WTC11 (cell line): Measurements from ENCODE around the gene TNFSF9. TPM values are rescaled to one million over a fixed set of nuclear protein-coding genes. Genes with fewer than 3 reads are reported as not detected.

Experiments used
- ATAC-seq: fragments of 200-7000 bp; cut with Tn5 transposase; 2 replicates; pipeline ENCODE4 v1.10.0; 2021; ENCODE audit warnings: mild to moderate bottlenecking, moderate library complexity
- CTCF ChIA-PET: fragments of 300-600 bp; sonication (Branson Sonifier 250); formaldehyde crosslinking; loops from one replicate; lab custom pipeline; 2021; ENCODE audit warnings: antibody characterized with exemption; lab: Charles Lee
- POLR2A ChIA-PET: fragments of 350-600 bp; sonication (Branson Sonifier 250); formaldehyde crosslinking; loops from one replicate; lab custom pipeline; 2021; ENCODE audit warnings: antibody characterized with exemption; lab: Charles Lee
- DNase-seq: peaks from one replicate; pipeline ENCODE4 v3.0.0; 2021; ENCODE audit warnings: low spot score
- H3K27ac Mint-ChIP-seq: 2 replicates; pipeline ENCODE4 v1.8.0; 2021; ENCODE audit warnings: mixed read lengths
- H3K27me3 Mint-ChIP-seq: 2 replicates; pipeline ENCODE4 v1.8.0; 2021; ENCODE audit warnings: low read depth, mild to moderate bottlenecking, moderate library complexity, mixed read lengths
- H3K36me3 Mint-ChIP-seq: 2 replicates; pipeline ENCODE4 v1.8.0; 2021; ENCODE audit warnings: mixed read lengths
- H3K4me1 Mint-ChIP-seq: 2 replicates; pipeline ENCODE4 v1.8.0; 2022; ENCODE audit warnings: mixed read lengths
- H3K4me3 Mint-ChIP-seq: 2 replicates; pipeline ENCODE4 v1.8.0; 2021; ENCODE audit warnings: mild to moderate bottlenecking, moderate library complexity, mixed read lengths
- H3K9me3 Mint-ChIP-seq: 2 replicates; pipeline ENCODE4 v1.8.0; 2021; ENCODE audit warnings: mixed read lengths
- ARID4B ChIP-seq: sonication (generic); formaldehyde crosslinking; IDR thresholded peaks from 2 replicates; pipeline ENCODE4 v1.8.0; 2023; ENCODE audit warnings: missing genetic modification reagents, mild to moderate bottlenecking, borderline replicate concordance
- ATF1 ChIP-seq: sonication (generic); formaldehyde crosslinking; IDR thresholded peaks from 2 replicates; pipeline ENCODE4 v1.8.1; 2023; ENCODE audit warnings: mild to moderate bottlenecking, moderate library complexity, missing genetic modification reagents
- CBFB ChIP-seq: sonication (generic); formaldehyde crosslinking; IDR thresholded peaks from 2 replicates; pipeline ENCODE4 v1.8.1; 2022; ENCODE audit warnings: mild to moderate bottlenecking, low read depth, missing genetic modification reagents
- FOXJ3 ChIP-seq: sonication (generic); formaldehyde crosslinking; IDR thresholded peaks from 2 replicates; pipeline ENCODE4 v1.9.0; 2021; ENCODE audit warnings: missing genetic modification reagents, mild to moderate bottlenecking, borderline replicate concordance
- MAX ChIP-seq: sonication (generic); formaldehyde crosslinking; IDR thresholded peaks from 2 replicates; pipeline ENCODE4 v1.8.0; 2022; ENCODE audit warnings: mild to moderate bottlenecking, missing genetic modification reagents
- MLX ChIP-seq: sonication (generic); formaldehyde crosslinking; IDR thresholded peaks from 2 replicates; pipeline ENCODE4 v1.8.1; 2023; ENCODE audit warnings: mild to moderate bottlenecking, missing genetic modification reagents, moderate library complexity
- NR1H2 ChIP-seq: sonication (generic); formaldehyde crosslinking; IDR thresholded peaks from 2 replicates; pipeline ENCODE4 v1.9.0; 2021; ENCODE audit warnings: mild to moderate bottlenecking, moderate library complexity, missing genetic modification reagents
- PRDM15 ChIP-seq: sonication (generic); formaldehyde crosslinking; IDR thresholded peaks from 2 replicates; pipeline ENCODE4 v1.8.0; 2022; ENCODE audit warnings: missing genetic modification reagents
- PRRX2 ChIP-seq: fragments of 250-450 bp; sonication (Bioruptor Pico); IDR thresholded peaks from 2 replicates; pipeline ENCODE4 v1.8.0; 2021; ENCODE audit warnings: mild to moderate bottlenecking
- RELA ChIP-seq: sonication (generic); formaldehyde crosslinking; IDR thresholded peaks from 2 replicates; pipeline ENCODE4 v1.8.1; 2022; ENCODE audit warnings: missing genetic modification reagents, mild to moderate bottlenecking, borderline replicate concordance
- TP53 ChIP-seq: sonication (generic); formaldehyde crosslinking; IDR thresholded peaks from 2 replicates; pipeline ENCODE4 v1.8.1; 2023; ENCODE audit warnings: mild to moderate bottlenecking, missing genetic modification reagents
- ZNF121 ChIP-seq: sonication (generic); formaldehyde crosslinking; IDR thresholded peaks from 2 replicates; pipeline ENCODE4 v1.8.0; 2023; ENCODE audit warnings: missing genetic modification reagents
- ZNF281 ChIP-seq: sonication (generic); formaldehyde crosslinking; IDR thresholded peaks from 2 replicates; pipeline ENCODE4 v1.8.0; 2023; ENCODE audit warnings: mild to moderate bottlenecking, missing genetic modification reagents
- ZNF416 ChIP-seq: fragments of 250-450 bp; sonication (Bioruptor Pico); IDR thresholded peaks from 2 replicates; pipeline ENCODE4 v1.9.0; 2021; ENCODE audit warnings: mild to moderate bottlenecking, inconsistent platforms
- total RNA-seq: library from RNA; stranded (reverse); gene quantifications from 3 replicates; pipeline ENCODE4 v1.2.3, GENCODE V29; 2021
- TF ChIP-seq, protein P1 (sequence below): fragments of 250-450 bp; sonication (Bioruptor Pico); IDR thresholded peaks from 2 replicates; pipeline ENCODE4 v2.1.2; 2022; ENCODE audit warnings: mild to moderate bottlenecking, moderate library complexity

TNFSF9 gene
- total RNA-seq, 1 experiment from 2014 or later = 2.9 TPM

DNA sequence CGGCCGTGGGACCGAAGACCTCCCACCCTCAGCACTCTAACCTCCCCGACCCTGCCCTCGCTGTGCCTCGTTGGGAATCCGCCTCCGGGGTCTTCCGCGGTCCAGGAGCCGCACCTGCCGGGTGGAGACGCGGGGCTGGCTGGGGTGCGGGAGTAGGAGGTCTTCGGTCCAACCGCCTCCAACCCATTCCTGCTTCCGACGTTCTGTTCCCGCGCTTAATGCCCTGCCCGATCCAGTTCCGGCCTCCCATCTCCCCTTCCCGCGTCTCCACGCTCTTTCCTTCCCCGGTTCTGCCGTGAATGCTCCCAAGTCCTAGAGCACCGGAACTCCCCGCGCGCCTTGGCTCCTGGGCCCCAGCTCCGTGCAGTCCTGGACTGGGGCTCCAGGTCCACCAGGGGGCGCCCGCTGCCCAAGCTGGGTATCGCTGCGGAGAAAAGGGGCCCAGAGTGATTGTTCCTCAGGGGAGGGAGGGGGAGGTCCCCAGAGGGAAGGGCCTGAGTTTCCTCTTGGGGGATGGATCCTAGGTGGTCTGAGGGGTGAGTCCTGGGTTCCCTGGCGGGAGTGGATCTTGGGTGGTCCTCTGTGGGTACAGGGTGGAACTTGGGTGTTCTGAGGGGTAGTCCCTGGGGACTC is 14.1 kb upstream of the TNFSF9 start (continued):
- 0 out of 2 replicates have a peak, but pooled peaks have one; percentile 17 for TF ChIP-seq ZNF281 (CRISPR knock-in tag)
- peak; percentile 72; the same call in 1 of the 2 replicates for TF ChIP-seq ARID4B (CRISPR knock-in tag)
- TF ChIP-seq ATF1 = no peak
- 0 out of 2 replicates have a peak, but pooled peaks have one; percentile 22 for TF ChIP-seq MLX (CRISPR knock-in tag)

- Mint-ChIP-seq H3K4me1 (peaks cover 17% of the 10 kb centered on the region), H3K27me3 (peaks cover 25% of the 10 kb centered on the region), H3K36me3 (no peaks in the 10 kb centered on the region), H3K9me3 (no peaks in the 10 kb centered on the region), H3K27ac (no peak overlapping the region), H3K4me3 (no peak overlapping the region)
- ChIA-PET POLR2A (interaction anchor here (0.6 kb wide), 1 partner anchor 68 kb away, joined by 3 read pairs; no protein-coding TSS in a partner anchor), CTCF (interaction anchor here (0.7 to 1.6 kb wide), 4 partner anchors 7 to 115 kb away, joined by 3 to 7 read pairs (median 4); no protein-coding TSS in a partner anchor)
- DNase-seq (no peak), ATAC-seq (no peak)
- TF ChIP-seq ARID4B (CRISPR knock-in tag) (no peak), MAX (CRISPR knock-in tag) (no peak), ZNF416 (CRISPR knock-in tag) (no peak), TP53 (CRISPR knock-in tag) (no peak), NR1H2 (CRISPR knock-in tag) (no peak), PRDM15 (CRISPR knock-in tag) (no peak), RELA (CRISPR knock-in tag) (no peak), CBFB (CRISPR knock-in tag) (no peak), PRRX2 (CRISPR knock-in tag) (no peak), ZNF121 (CRISPR knock-in tag) (no peak), FOXJ3 (no peak)
- TF ChIP-seq, protein P1, sequence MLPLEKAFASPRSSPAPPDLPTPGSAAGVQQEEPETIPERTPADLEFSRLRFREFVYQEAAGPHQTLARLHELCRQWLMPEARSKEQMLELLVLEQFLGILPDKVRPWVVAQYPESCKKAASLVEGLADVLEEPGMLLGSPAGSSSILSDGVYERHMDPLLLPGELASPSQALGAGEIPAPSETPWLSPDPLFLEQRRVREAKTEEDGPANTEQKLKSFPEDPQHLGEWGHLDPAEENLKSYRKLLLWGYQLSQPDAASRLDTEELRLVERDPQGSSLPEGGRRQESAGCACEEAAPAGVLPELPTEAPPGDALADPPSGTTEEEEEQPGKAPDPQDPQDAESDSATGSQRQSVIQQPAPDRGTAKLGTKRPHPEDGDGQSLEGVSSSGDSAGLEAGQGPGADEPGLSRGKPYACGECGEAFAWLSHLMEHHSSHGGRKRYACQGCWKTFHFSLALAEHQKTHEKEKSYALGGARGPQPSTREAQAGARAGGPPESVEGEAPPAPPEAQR (CRISPR knock-in tag) = no peak
Observed at GRCh38 chr19:6518145-6518911, 12.5 kb upstream of the TNFSF9 start.
